Thymus (tissue), 11 donors: Measurements from ENCODE around the gene ECHDC3. TPM values are rescaled to one million over a fixed set of nuclear protein-coding genes. Genes with fewer than 3 reads are reported as not detected.
A peak's percentile ranks its signal among the peaks of the same experiment; 100 is the strongest.

ENCODE experiments used
- DNase-seq, 9 donors: peaks; one replicate each; pipeline ENCODE4 v3.0.0-alpha.2; 2013; ENCODE audit warnings: low spot score in 9 of 9, low read depth in 6 of 9, missing footprints in 1 of 9
- H3K27ac ChIP-seq, 2 donors: one replicate each; pipeline ENCODE4 v1.5.1; 2013; ENCODE audit warnings: control low read depth in 1 of 2, low read depth in 1 of 2, low read length in 1 of 2, mild to moderate bottlenecking in 1 of 2, moderate library complexity in 1 of 2
- H3K27me3 ChIP-seq, 2 donors: one replicate each; pipeline ENCODE4 v1.5.1; 2013; ENCODE audit warnings: low read length in 1 of 2; ENCODE audit not compliant: control insufficient read depth in 2 of 2, insufficient read depth in 1 of 2
- H3K36me3 ChIP-seq, 2 donors: one replicate each; pipeline ENCODE4 v1.5.1; 2013; ENCODE audit warnings: low read length in 1 of 2, mild to moderate bottlenecking in 1 of 2, moderate library complexity in 1 of 2; ENCODE audit not compliant: control insufficient read depth in 2 of 2, insufficient read depth in 2 of 2
- H3K4me1 ChIP-seq, 2 donors: one replicate each; pipeline ENCODE4 v1.5.1; 2013; ENCODE audit warnings: low read length in 2 of 2; ENCODE audit not compliant: control insufficient read depth in 2 of 2, insufficient read depth in 2 of 2
- H3K4me3 ChIP-seq, 2 donors: one replicate each; pipeline ENCODE4 v1.5.1; 2013; ENCODE audit warnings: low read length in 2 of 2, control low read depth in 1 of 2, mild to moderate bottlenecking in 1 of 2
- H3K9me3 ChIP-seq, 2 donors: one replicate each; pipeline ENCODE4 v1.5.1; 2013; ENCODE audit warnings: low read length in 1 of 2, mild to moderate bottlenecking in 1 of 2; ENCODE audit not compliant: control insufficient read depth in 2 of 2, insufficient read depth in 1 of 2
- WGBS: extraction: QIAGEN DNeasy Blood & Tissue Kit; methylation state at CpG from one replicate; pipeline ENCODE4 v1.1.7; 2013; 5-methylcytosine and 5-hydroxymethylcytosine counted together
- polyA plus RNA-seq: library from polyadenylated mRNA; stranded (reverse); fragments of 200-250 nt; gene quantifications from one replicate; pipeline ENCODE4 v1.2.3, GENCODE V29; 2013
- total RNA-seq: library from RNA; stranded (reverse); fragments of 120-200 nt; gene quantifications from one replicate; pipeline ENCODE4 v1.2.4, GENCODE V29; 2013
- donor health status: healthy.

ECHDC3 gene
- total and polyA plus RNA-seq, 2 donors, result 3.0 to 13.2 TPM

DNA sequence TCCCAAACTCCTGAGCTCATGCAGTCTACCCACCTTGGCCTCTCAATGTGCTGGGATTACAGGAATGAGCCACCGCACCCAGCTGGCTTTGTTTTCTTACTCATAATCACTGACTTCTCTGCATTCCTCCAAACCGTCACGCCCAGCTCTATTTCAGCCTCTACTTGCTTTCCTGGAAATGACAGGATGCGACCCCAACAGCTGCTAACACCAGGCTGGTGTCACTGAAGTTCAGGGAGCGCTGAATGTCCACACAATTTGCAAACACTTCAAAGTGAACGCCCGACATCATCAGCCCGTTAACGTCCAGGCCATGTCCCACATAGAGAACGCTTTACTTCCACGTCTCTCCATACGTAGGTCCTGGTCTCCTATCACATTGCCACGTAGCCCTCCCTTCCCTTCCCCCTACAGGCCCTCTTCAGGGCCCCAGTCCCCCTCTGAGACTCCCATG is 68.2 kb downstream of the ECHDC3 start:
- no peaks in the 10 kb centered on the region for H3K27me3 ChIP-seq
- H3K9me3 ChIP-seq, result no peaks in the 10 kb centered on the region
- H3K36me3 ChIP-seq, result no peaks in the 10 kb centered on the region
- no peak overlapping the region for H3K4me3 ChIP-seq
- WGBS, result 95% methylated on average over 13 of the region's 13 CpGs
- H3K4me1 ChIP-seq, result no peaks in the 10 kb centered on the region
- DNase-seq, result no peak
- peak overlapping the region; percentile 10 to 22 for H3K27ac ChIP-seq

GRCh38 chr10:11810973-11811372 is 68.8 kb downstream of the ECHDC3 start:
- DNase-seq, result no peak
- no peaks in the 10 kb centered on the region for H3K9me3 ChIP-seq
- H3K36me3 ChIP-seq, result no peaks in the 10 kb centered on the region
- H3K4me3 ChIP-seq, result no peak overlapping the region
- H3K27ac ChIP-seq, result peak overlapping the region; percentile 10 to 22
- no peaks in the 10 kb centered on the region for H3K4me1 ChIP-seq
- WGBS, result 94% methylated on average over 6 of the region's 6 CpGs
- no peaks in the 10 kb centered on the region for H3K27me3 ChIP-seq

- H3K27ac ChIP-seq, result no peak overlapping the region
- no peak for DNase-seq
- H3K9me3 ChIP-seq, result no peaks in the 10 kb centered on the region
- no peaks in the 10 kb centered on the region for H3K36me3 ChIP-seq
- H3K4me3 ChIP-seq, result no peak overlapping the region
- H3K4me1 ChIP-seq, result no peaks in the 10 kb centered on the region
- 97% methylated on average over 7 of the region's 7 CpGs for whole genome bisulfite sequencing
- no peaks in the 10 kb centered on the region for H3K27me3 ChIP-seq
These were observed 71.0 kb downstream of the ECHDC3 start for GRCh38 chr10:11813177-11813576.

Other genes with a start within 250 kb of the ECHDC3 start
- gene USP6NL, start 130.7 kb upstream of the ECHDC3 start, total RNA-seq, result 12.3 TPM
- 8.1 TPM for gene USP6NL, start 130.7 kb upstream of the ECHDC3 start, polyA plus RNA-seq
- 2.8 TPM for gene PROSER2, start 81.0 kb downstream of the ECHDC3 start, total RNA-seq
- gene PROSER2, start 81.0 kb downstream of the ECHDC3 start, polyA plus RNA-seq, result 17.8 TPM